B cell (primary cell): ENCODE measurements around the gene IWS1.

Experiments
- EZH2 ChIP-seq: IDR thresholded peaks from 2 replicates; pipeline ENCODE4 v1.6.1; 2012; ENCODE audit warnings: borderline replicate concordance, low read depth, mild to moderate bottlenecking, moderate library complexity, low read length; ENCODE audit not compliant: insufficient read depth, poor library complexity, severe bottlenecking
- TF ChIP-seq, protein P1 (sequence below): fragments of 200-600 bp; IDR thresholded peaks from one replicate; pipeline ENCODE4 v1.8.0; 2022; ENCODE audit warnings: antibody characterized with exemption, mild to moderate bottlenecking

DNA sequence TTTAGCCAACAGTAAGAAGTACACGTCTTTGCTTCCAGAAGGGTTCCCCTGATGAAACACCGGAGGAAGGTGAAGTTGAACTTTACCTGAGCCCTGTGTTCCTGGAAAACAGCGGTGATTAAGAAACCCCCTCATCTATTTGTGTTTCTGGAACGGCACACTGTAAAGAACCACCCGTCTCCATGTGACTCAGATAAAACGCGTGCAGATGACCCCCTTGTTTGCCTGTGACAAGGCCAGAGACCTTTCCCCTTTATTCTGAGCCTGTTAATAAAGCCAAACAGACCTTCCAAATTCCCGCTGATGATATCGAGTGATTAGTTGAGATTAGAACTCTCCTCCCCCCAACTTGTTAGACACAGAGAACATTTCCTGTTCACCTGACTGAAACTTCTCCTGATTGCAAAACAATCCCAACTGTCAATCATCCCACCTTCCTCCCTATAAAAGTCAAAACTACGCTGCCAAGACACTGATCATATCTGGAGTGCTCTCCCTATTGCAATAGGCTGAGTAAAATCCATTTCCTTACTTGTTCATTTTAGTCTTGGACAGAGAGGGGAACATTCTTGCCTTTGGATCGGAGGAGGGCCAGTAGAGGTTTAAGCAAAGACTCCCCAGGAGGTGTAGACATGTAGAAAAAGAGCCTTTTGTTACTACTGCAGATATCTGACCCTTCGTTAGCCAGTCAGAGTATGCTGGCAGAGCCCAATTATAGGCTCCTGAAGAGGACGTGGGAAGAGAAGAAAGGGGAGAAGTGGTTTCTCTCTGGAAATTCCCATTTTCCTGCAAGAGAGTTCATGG is 914 bp upstream of the IWS1 start:
- TF ChIP-seq, protein P1, sequence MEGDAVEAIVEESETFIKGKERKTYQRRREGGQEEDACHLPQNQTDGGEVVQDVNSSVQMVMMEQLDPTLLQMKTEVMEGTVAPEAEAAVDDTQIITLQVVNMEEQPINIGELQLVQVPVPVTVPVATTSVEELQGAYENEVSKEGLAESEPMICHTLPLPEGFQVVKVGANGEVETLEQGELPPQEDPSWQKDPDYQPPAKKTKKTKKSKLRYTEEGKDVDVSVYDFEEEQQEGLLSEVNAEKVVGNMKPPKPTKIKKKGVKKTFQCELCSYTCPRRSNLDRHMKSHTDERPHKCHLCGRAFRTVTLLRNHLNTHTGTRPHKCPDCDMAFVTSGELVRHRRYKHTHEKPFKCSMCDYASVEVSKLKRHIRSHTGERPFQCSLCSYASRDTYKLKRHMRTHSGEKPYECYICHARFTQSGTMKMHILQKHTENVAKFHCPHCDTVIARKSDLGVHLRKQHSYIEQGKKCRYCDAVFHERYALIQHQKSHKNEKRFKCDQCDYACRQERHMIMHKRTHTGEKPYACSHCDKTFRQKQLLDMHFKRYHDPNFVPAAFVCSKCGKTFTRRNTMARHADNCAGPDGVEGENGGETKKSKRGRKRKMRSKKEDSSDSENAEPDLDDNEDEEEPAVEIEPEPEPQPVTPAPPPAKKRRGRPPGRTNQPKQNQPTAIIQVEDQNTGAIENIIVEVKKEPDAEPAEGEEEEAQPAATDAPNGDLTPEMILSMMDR: no peak
- TF ChIP-seq EZH2: no peak
